HG03280 (cell line): Measurements from ENCODE around the gene MED8.
"Not testable (repeated sequence)": the region's sequence is repeated elsewhere in the genome, so short reads cannot be mapped to it uniquely, and the experiment has no call there.

Source experiments
- ATAC-seq: cut with Tn5 transposase; IDR thresholded peaks from one replicate; pipeline ENCODE4 v1.9.1; 2021; ENCODE audit warnings: mild to moderate bottlenecking, moderate library complexity; ENCODE audit not compliant: unreplicated experiment

Gene MED8

GRCh38 chr1:43387976-43388599, 1.5 kb downstream of the MED8 start:
- no peak for ATAC-seq

DNA sequence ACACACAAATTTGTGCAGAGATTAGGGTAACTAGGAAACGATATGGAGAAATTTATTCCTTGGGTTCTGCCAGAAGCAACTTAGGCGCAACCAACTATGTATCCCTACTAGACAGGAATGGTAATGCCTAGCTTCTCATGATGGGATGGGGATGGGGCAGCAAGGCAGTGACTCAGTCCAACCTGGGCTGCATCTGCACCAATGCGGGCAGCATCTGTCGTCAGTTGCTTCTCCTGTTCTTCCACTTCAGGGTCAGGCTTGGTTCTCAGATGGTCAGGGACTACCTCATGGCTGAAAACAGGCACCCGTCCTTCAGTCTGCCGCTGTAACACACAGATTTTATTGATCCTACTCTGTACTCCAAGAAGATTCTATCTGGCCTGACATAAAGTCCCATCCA, 2.9 kb downstream of the MED8 start:
- ATAC-seq: no peak

DNA sequence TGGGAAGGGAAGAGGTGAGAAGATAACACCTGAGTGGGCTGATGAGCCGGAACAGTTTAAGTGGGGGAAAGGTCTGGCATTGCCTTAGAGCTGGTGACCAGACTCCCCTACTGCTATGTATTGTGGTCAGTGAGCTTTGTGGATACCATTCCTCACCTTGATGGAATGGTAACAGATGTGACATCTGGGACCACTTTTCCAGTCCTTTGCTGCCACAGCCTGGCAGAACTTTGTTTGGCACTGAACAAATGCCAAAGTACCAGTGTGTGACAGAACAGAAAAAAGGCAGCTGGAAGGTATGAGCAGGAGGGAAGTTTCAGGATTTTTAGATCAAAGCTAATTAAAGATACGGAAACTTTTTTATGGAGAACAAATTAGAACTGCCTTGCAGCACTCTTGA, 6.2 kb downstream of the MED8 start:
- ATAC-seq: no peak

DNA sequence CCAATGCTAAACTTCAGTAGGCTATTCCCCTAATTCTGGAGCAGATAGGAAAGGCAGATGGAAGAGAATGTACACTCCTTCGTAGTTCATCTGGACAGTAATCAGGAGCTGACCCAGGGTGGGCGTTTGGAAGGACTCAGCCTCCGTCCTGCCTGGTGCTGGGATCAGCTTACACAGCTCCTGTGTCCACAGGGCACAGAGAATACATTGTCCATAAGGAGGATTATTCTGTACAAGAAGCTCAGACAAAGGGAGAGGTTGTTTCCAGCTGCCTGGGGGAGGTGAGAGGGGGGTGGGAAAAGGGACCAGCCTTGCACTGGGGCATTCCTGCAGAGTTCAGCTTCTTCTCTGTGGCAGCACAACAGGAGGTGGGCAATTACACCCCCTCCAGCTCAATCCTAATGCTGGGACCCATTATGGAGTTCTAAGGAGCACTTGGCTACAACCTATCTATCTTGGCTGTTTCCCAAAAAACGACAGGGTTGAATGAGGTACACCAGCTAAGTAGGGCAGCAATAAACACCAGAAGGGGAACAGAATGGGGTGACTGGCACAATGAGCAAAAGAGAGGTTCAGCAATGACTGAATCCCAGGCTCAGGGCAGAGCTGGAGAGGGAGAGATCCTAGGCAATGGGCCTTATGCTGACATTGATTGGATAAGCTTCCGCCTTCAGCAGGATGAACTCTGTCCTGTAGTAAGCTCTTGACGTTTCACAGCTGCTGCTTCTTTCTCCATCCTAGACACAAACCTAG, 7.4 kb downstream of the MED8 start:
- no peak for ATAC-seq

DNA sequence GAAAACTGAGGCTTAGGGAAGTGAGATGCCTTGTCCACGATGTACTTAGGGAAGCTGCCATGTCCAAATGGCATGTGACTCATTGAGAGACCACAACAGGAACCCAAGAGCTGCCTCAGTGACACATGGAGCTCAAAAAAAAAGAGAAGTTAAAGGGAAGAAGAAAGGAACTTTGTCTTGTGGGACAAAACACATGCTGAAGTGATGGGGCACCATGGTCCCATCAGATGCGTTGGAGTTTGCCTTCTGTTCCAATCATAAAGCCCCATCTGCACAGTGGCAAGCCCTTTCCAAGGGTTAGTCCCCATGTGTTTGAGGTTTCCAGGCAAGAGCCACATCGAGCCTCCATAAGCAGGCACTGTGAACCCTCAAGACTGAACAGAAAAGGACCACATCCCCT, 8.0 kb downstream of the MED8 start:
- no peak for ATAC-seq

DNA sequence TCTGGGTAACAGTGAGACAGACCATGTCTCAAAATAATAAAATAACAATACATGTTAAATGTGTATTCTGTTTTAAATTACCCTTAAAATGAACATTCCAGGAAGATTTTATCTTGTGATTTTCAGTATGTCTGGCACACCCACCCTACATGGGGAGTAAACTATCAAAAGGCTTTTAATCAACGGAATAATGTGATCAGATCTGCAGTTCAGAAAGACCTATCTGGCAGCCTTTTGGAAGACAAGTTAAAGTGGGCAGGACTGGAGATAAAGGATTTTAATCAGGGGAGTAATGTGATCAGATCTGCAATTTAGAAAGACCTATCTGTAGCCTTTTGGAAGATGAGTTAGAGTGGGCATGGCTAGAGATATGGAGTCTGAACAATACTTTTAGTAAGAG, 10.1 kb downstream of the MED8 start:
- ATAC-seq: no peak

- no peak for ATAC-seq
These were observed 11.8 kb downstream of the MED8 start for GRCh38 chr1:43377831-43378230.

GRCh38 chr1:43376723-43377235, 12.8 kb downstream of the MED8 start:
- ATAC-seq: no peak

GRCh38 chr1:43373066-43373940, 16.3 kb downstream of the MED8 start:
- ATAC-seq: no peak

GRCh38 chr1:43372172-43372571, 17.4 kb downstream of the MED8 start:
- ATAC-seq: no peak

- ATAC-seq: no peak
These were observed 19.0 kb downstream of the MED8 start for GRCh38 chr1:43370564-43370963.

- not testable (repeated sequence) for ATAC-seq
These were observed 19.8 kb downstream of the MED8 start for GRCh38 chr1:43369779-43370178.

- no peak for ATAC-seq
These were observed 21.0 kb downstream of the MED8 start for GRCh38 chr1:43368646-43369020.

DNA sequence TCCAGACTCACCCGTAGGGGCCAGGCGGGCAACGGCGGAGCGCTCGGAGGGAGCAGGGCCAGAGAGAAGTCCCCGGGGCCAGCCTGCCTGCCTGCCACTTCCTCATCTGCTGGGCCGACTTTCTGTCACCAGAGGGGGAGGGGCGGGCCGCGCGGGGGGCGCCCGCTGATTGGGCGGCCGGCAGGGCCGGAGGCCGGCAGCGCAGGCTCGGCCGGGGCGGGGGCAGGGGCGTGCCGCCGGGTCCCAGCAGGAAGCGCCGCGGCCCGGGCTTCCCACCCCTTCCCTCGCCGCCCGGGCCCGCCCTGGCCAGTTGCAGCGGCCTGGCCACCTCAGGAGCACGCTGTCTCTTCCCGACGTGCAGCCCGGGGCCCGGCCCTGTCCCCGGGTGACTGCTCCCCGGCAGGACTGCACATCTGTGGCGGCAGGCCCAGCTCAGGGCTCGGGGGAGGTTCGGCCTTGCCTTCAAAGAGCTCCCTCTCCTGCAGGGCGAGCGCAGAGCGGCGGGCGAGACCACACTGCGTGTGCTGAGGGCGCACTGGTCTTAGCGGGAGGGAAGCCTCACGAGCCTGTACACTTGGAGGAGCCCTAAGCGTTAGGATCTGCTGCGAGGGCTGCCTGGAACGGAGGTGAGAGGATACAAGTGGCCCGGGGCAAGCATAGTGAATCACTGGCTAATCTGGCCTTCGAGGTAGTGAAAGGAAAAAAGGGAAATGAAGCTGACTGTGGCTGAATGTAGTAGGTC, 21.5 kb downstream of the MED8 start, which contains the start of gene ELOVL1:
ELOVL1 (minus strand) TSS at position 108 of the 742 bp plus-strand sequence. CDS start 2,402 bp downstream, outside the sequence.
- ATAC-seq: peak; percentile 83

- peak; percentile 42 for ATAC-seq
These were observed 22.3 kb downstream of the MED8 start for GRCh38 chr1:43367026-43367903.

DNA sequence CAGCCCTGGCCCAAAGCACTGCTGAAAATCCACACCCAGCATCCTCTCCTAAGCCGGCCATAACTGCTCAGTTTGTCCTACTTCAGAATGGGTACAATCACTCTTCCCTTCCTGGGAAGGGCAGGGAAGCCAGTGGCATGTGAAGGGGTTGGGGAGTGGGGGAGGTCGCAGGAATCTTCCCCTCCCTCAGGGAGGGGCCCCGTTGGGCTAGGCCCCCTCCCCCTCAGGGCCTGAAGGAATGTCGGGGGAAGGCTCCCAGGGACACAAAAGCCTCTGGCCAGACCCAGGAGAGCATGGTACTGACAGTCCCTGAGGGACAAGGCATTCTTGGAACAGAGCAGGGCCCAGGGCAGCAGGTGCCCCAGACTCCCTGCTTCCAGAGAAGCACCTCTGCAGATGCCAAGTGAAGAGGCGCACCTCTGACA, 23.0 kb downstream of the MED8 start:
- no peak for ATAC-seq

DNA sequence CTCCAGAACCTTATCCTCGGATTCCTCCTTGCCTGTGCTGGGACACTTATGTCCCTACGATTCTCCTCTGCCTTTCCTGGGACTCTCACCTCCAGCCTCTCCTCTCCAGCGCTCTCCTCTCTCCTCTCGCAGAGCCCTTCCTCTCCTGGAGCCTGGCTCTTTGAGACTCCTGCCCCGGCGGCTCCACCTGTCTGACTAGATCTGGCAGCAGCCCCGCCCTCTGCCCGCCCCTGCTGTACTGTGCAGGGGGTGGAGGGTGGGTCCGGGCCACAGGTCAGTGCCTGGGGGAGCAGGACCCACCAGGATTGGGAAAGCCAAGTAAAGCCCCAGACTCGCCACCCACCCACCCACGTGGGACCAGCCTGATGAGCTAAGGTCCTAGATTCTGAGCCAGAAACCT, 23.4 kb downstream of the MED8 start:
- no peak for ATAC-seq

DNA sequence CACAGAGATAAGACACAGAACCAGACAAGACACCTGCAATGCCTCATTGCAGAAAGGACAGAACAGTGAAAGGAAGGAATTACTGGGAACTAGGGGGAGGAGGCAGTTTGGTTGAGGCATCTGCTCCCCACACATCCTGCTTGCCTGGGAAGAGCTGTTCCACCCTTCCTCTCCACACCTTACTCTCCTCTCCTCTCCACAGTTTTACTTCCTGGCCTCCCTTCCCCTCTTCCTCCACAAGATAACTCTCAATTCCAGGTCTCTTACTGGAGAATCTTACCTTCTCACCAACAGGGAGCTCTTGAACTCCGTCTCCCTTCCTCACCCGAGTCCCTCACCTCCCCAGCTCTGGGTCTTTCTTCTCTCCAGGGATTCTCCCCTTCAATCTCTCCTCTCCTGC, 23.9 kb downstream of the MED8 start:
- ATAC-seq: no peak

- no peak for ATAC-seq
These were observed 25.6 kb downstream of the MED8 start for GRCh38 chr1:43363935-43364525.
